ENCODE results near the gene SATB1. TPM values are rescaled to one million over a fixed set of nuclear protein-coding genes. Genes with fewer than 3 reads are reported as not detected.
A peak's percentile ranks its signal among the peaks of the same experiment; 100 is the strongest.

SATB1 gene
- total and polyA plus RNA-seq, 8 donors = 7.7 to 168 (median 54.5) TPM

GRCh38 chr3:18428991-18429745 lies 4.0 kb upstream of the SATB1 start:
- intact Hi-C loops (cut with DNase I; ENCODE audit: low total_unique reads) = no loop called here
- no peaks in the 10 kb centered on the region for H3K9me3 ChIP-seq
- H3K27me3 ChIP-seq = no peaks in the 10 kb centered on the region
- no peak overlapping the region for H3K27ac ChIP-seq
- no peak overlapping the region for H3K4me3 ChIP-seq
- H3K36me3 ChIP-seq = no peaks in the 10 kb centered on the region
- WGBS, 5 donors = 65 to 76% (median 73%) methylated on average over 6 of the region's 6 CpGs
- peaks cover 0 to 18% (median 9%) of the 10 kb centered on the region in 4 donors for H3K4me1 ChIP-seq
- DNase-seq = no peak
- no peak for TF ChIP-seq EP300 (IDR thresholded peaks at IDR 0.05)
- TF ChIP-seq POLR2A (IDR thresholded peaks at IDR 0.05) = no peak
- no peak for TF ChIP-seq CTCF (IDR thresholded peaks at IDR 0.05)
- TF ChIP-seq POLR2AphosphoS5 (IDR thresholded peaks at IDR 0.05) = no peak

GRCh38 chr3:18428036-18428435 lies 2.9 kb upstream of the SATB1 start:
- DNase-seq = no peak
- intact Hi-C loops (cut with DNase I; ENCODE audit: low total_unique reads) = no loop called here
- 76 to 86% (median 77%) methylated on average over 1 of the region's 1 CpG for WGBS, 5 donors

GRCh38 chr3:18426597-18427193 lies 1.6 kb upstream of the SATB1 start:
- no peak for DNase-seq
- H3K9me3 ChIP-seq = no peaks in the 10 kb centered on the region
- peaks cover 6 to 40% (median 19%) of the 10 kb centered on the region in 4 donors for H3K4me1 ChIP-seq
- peak overlapping the region in 2 of 4 donors; percentile 88 to 94 for H3K4me3 ChIP-seq
- intact Hi-C loops (cut with DNase I; ENCODE audit: low total_unique reads) = no loop called here
- no peaks in the 10 kb centered on the region for H3K36me3 ChIP-seq
- TF ChIP-seq POLR2A (IDR thresholded peaks at IDR 0.05) = no peak
- TF ChIP-seq CTCF (IDR thresholded peaks at IDR 0.05) = no peak
- TF ChIP-seq EP300 (IDR thresholded peaks at IDR 0.05) = no peak
- TF ChIP-seq POLR2AphosphoS5 (IDR thresholded peaks at IDR 0.05) = no peak
- H3K27ac ChIP-seq = peak overlapping the region in 2 of 5 donors; percentile 92 to 93
- no peaks in the 10 kb centered on the region for H3K27me3 ChIP-seq
- 23 to 37% (median 33%) methylated on average over 3 of the region's 3 CpGs for WGBS, 5 donors

More at GRCh38 chr3:18428036-18428435, 2.9 kb upstream of the SATB1 start:
- Histone ChIP-seq H3K27ac (no peak overlapping the region), H3K27me3 (no peaks in the 10 kb centered on the region), H3K36me3 (no peaks in the 10 kb centered on the region), H3K9me3 (no peaks in the 10 kb centered on the region), H3K4me1 (peaks cover 3 to 26% (median 11%) of the 10 kb centered on the region in 4 donors), H3K4me3 (no peak overlapping the region)
- TF ChIP-seq POLR2A (IDR thresholded peaks at IDR 0.05) (no peak), CTCF (IDR thresholded peaks at IDR 0.05) (no peak), POLR2AphosphoS5 (IDR thresholded peaks at IDR 0.05) (no peak), EP300 (IDR thresholded peaks at IDR 0.05) (no peak)

GRCh38 chr3:18425641-18426257 lies 610 bp upstream of the SATB1 start:
- intact Hi-C loops (cut with DNase I; ENCODE audit: low total_unique reads) = no loop called here
- H3K9me3 ChIP-seq = no peaks in the 10 kb centered on the region
- no peak for TF ChIP-seq CTCF (IDR thresholded peaks at IDR 0.05)
- no peak for TF ChIP-seq POLR2A (IDR thresholded peaks at IDR 0.05)
- TF ChIP-seq EP300 (IDR thresholded peaks at IDR 0.05) = no peak
- TF ChIP-seq POLR2AphosphoS5 (IDR thresholded peaks at IDR 0.05) = no peak
- H3K4me1 ChIP-seq = peaks cover 6 to 40% (median 19%) of the 10 kb centered on the region in 4 donors
- peaks cover 0 to 3% (median under 1%) of the 10 kb centered on the region in 4 donors for H3K36me3 ChIP-seq
- DNase-seq = peak; percentile 52 to 92
- peak overlapping the region; percentile 78 to 94 (median 86) for H3K4me3 ChIP-seq
- H3K27me3 ChIP-seq = no peaks in the 10 kb centered on the region
- 0 to 2% (median 1%) methylated on average over 42 to 47 of the region's 47 CpGs for WGBS, 5 donors
- H3K27ac ChIP-seq = peak overlapping the region; percentile 83 to 93 (median 87)
